Activated T-cell treated with anti-CD3 and anti-CD28 coated beads for 1 hour (primary cell): ENCODE data around the gene P3H3.
A peak's percentile ranks its signal among the peaks of the same experiment; 100 is the strongest.

ENCODE experiments used
- DNase-seq: peaks from one replicate; pipeline ENCODE4 v3.0.0-alpha.2; 2020; ENCODE audit warnings: low read depth

Gene P3H3

GRCh38 chr12:6799147-6799546 lies 29.1 kb upstream of the P3H3 start:
- DNase-seq = no peak

DNA sequence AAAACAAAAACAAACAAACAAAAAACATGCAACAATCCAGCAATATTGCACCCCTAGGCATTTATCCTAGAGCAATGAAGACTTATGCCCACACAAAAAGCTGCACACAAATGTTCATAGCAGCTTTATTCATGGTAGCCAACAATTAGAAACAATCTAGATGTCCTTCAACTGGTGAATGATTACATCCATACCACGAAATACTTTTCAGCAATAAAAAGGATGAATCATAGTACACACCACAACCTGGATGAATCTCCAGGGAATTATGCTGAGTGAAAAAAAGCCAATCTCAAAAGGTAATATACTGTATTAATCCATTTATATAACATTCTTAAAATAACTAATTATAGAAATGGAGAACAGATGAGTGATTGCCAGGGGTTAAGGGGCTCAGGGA lies 21.0 kb upstream of the P3H3 start:
- DNase-seq = no peak

DNA sequence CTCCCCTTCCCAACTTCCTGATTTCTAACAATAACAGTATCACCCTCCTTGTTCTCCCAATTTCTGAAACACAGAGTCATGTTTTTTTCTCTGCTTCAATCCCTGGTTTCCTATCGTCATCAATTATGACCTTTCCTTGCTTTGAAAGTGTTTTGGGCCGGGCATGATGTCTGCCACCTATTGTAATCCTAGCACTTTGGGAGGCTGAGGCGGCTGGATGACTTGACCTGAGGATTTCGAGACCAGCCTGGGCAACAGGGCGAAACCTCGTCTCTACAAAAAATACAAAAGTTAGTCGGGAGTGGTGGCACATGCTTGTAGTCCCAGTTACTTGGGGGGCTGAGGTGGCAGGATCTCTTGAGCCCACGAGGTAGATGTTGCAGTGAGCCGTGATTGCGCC lies 19.2 kb upstream of the P3H3 start:
- no peak for DNase-seq

GRCh38 chr12:6810758-6811157 lies 17.4 kb upstream of the P3H3 start:
- DNase-seq = no peak

DNA sequence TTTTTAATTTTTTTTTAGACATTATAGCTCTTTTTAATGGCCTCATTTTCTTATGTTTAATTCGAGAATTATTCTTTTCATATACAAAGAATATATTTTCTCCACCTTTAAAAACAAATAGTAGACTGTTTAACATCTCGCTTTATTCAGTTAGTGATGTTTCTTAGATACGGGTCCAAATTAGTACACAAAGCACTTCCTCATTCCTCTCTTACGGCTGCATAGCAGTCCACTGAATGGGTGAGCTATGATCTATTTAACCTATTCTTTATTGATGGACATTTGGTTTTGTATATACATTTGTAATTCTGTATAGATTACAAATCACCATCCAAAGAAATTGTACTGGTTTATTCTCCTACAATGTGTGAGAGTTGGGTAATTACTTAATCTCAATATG lies 14.8 kb upstream of the P3H3 start:
- no peak for DNase-seq

DNA sequence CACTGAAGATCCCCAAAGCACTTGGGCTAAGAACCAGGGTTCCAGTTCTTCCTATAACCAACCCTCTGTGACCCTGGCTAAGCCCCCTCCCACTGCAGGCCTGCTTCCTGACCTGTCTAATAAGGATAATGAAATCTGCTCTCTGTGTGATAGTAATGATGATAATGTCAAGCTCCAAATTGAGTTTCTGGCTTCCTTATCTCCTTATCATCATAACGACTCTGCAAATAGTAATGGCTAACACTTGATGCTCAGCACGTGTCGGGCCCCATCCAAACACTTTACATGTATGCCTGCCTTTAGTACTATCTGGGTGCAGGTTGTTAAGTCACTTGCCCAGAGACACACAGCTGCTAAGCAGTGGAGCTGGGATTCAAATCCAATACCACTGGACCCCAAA lies 11.6 kb upstream of the P3H3 start:
- DNase-seq = no peak

- DNase-seq = no peak
Measured at GRCh38 chr12:6817098-6817497, 11.1 kb upstream of the P3H3 start.

DNA sequence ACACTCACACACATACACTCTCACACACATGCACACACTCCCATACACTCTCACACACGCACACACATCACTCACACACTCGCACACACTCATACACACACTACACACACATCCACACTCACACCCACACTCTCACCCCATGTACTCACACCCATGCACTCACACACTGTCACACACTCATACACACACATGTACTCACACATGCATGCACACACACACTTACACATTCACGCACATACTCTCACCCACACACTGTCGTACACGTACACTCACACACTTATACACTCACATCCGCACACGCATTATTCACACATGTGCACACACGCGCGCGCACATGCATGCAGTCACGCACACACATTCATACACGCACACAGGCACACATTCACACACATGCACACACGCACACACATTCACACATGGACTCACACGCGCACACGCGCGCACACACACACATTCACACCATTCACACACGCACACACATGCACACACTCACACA lies 10.5 kb upstream of the P3H3 start:
- DNase-seq = no peak

GRCh38 chr12:6818222-6818621 lies 10.0 kb upstream of the P3H3 start:
- no peak for DNase-seq

DNA sequence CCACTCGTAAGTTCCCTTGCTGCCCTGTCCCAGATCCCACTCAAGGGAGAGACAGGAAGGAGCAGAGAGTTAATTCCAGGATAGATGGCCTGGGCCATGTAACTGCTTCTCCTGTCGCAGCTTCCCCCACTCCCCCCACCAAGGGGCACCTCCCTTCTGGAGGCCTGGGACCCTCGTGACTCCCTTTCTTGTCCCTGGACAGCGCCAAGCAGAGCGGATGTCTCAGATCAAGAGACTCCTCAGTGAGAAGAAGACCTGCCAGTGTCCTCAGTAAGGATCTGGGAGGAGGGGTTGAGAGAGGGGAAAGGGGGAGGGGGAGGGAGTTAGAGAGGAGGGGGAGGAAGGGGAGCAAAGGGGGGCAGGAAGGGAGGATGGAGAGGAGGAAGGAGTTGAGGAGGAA lies 9.6 kb upstream of the P3H3 start:
- no peak for DNase-seq

- DNase-seq = no peak
Measured at GRCh38 chr12:6819106-6820030, 8.8 kb upstream of the P3H3 start.

DNA sequence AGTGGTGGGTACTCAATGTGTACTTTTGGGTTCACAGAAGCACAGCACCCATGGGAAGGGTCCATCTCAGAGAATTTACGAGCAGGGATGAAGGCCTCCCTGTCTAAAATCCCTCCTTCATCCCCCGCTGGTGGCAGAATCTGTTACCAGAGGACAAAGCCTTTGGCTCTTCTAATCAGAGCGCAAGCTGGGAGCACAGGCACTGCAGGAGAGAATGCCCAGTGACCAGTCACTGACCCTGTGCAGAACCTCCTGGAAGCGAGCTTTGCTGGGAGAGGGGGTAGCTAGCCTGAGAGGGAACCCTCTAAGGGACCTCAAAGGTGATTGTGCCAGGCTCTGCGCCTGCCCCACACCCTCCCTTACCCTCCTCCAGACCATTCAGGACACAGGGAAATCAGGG lies 8.0 kb upstream of the P3H3 start:
- DNase-seq = no peak

- no peak for DNase-seq
Measured at GRCh38 chr12:6821591-6822425, 6.4 kb upstream of the P3H3 start, which contains the start of gene GPR162. TSS of gene GPR162 (plus strand) at chr12:6821821. CDS start at chr12:6823899, 2,078 bp downstream.

DNA sequence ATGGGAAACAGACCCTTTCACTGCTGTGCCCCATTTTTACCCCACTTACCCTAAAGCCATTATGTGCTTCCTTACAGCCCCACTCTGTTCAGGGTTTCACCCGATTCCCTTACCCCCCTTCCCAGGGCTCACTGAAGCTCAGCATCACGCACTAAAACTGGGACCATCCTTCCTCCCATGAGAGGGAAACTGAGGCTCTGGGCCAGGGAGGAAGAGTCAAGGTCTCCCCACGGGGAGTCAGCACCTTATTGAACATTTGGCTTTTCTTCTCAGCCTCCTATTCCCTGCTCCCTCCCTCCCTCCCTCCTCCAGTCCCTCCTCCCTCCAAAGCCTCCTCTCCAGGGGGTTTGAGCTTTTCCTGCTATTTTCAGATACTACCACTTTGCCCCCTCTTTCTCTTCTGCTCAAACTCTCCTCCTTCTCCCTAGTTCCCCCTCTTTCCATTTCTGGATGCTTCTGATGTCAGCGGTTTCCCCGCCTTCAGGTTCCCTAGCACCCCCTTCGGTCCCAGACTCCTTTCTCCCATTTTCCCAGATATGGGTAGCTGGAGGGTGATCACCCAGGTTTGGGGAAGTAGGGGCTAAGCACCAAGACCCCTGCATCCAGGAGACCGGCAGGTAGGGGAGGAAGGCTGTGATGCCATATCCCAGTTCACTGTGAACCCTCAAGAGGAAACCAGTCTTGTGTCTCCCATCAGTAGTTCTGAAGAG lies 5.6 kb upstream of the P3H3 start:
- DNase-seq = no peak

GRCh38 chr12:6823182-6824084 lies 4.8 kb upstream of the P3H3 start:
- DNase-seq = no peak

GRCh38 chr12:6824085-6824775 lies 4.0 kb upstream of the P3H3 start:
- DNase-seq = no peak

- DNase-seq = no peak
Measured at GRCh38 chr12:6824901-6825381, 3.3 kb upstream of the P3H3 start.

DNA sequence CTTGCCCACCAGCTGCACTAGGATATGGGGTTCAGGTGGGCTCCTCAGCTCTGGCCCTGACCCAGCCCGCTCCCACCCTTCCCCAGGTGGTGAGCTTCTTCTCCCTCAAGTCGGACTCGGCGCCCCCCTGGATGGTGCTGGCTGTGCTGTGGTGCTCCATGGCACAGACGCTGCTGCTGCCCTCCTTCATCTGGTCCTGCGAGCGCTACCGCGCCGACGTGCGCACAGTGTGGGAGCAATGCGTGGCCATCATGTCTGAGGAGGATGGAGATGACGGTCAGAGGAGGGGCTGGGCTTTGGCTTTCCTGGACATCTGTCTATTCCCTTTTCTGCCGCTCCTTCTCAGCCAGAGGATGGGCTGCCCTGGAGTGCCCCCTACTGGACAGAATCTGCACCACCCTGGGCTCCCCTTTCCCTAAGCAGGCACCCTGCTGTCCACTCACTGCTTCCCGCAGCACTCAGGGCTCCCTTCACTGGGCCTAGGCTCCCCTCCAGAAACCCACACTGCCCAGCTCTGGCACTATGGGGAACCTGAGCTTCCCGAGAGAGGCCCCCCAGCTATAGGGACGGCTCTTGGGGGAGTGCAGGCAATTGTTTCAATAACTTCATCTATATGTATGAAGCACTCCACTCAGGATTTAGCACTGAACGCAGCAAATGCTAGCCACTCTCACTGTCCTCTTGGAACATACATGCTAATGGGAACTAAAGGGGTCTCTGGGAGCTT lies 2.6 kb upstream of the P3H3 start:
- DNase-seq = peak; percentile 72

DNA sequence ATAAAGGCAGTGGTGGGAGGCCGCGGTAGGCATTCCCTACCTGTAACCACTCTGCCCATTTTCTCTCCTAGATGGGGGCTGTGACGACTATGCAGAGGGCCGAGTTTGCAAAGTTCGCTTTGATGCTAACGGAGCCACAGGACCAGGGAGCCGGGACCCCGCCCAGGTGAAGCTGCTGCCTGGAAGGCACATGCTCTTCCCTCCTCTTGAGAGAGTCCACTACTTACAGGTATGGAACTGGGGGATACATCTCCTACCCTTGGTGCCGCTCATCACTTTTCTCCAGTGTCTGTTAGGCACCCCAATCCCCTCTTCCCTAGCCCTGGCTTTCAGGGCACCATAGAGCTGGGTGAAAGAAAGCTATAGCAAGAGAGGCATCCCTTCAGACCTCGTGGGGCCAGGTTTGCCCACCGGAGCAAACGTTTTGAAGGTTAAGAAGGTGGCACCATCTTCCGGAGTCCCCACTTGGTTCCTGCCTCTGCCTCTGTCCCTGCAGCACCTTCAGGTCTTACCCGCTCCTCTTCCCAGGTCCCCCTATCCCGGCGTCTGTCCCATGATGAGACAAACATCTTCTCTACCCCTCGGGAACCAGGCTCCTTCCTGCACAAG lies 2.0 kb upstream of the P3H3 start:
- no peak for DNase-seq
